HCEC 1CT (cell line): Measurements from ENCODE around the gene CFAP54.
A peak's percentile ranks its signal among the peaks of the same experiment; 100 is the strongest.

Experiments used
- DNase-seq: peaks from one replicate; pipeline ENCODE4 v3.0.0-alpha.2; 2017

CFAP54 gene

DNA sequence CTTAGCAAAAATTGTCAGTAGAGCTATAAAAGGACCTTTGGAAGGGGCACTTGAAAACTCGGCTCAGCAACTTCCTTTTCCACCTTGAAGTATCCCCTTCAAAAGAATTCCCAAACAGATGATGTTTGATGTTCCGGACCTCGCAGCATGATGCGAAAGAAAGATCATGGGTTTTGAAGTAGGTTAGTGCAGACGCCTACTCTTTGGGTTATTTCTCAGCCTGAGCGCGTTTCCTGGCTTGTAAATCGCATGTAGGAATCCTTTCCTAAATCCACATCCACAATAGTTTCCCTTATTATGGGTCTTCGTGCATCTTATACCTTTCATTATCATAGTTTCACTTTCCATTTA lies 417.1 kb downstream of the CFAP54 start:
- DNase-seq: no peak

DNA sequence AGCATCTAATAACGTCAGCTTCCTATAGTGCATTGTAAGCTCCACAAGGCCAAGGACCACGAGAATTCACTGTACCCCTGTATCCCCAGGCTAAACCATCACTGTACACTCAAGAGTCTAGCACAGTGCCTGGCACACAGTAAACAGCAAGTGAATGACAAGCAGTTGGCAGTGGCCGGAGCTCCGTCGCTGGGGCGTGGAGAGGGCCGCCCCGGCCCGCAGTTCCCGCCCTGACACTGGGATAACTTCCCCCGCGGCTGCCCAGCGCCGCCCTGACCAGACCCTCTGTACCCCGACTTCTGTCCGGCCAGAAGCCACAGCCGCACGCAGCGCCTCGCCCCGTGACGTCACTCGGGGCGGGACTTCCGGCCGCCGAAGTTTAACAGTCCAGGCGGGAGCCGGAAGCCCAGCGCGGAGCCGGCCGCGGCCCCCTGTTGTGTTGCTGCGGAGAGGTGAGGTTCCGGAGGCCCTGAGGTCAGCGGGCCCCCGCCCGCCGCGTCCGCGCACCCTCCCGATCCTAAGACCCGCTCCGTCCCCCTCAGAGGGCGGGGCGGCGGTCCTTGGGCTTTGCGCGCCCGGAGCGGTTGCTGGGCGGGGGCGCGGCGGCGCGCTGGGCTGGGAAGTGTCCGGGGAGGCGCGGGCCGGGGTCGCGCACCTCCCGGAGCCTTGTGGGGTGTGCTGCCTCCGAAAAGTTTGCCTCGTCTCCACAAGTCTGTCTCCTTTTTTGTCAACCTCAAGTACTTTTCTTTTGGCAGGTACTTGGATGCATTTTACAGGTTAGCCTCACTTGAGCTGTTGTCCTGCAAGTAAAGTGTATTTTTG lies 417.7 kb downstream of the CFAP54 start, which contains the start of gene NEDD1:
TSS of gene NEDD1 (plus strand) at position 409 of the 822 bp plus-strand sequence. CDS start 2,503 bp downstream, outside the sequence.
- DNase-seq: peak; percentile 78

GRCh38 chr12:96907671-96908422 lies 418.5 kb downstream of the CFAP54 start:
- peak; percentile 15 for DNase-seq

- no peak for DNase-seq
Measured at GRCh38 chr12:96908423-96908675, 419.0 kb downstream of the CFAP54 start.

- DNase-seq: no peak
Measured at GRCh38 chr12:96912261-96912660, 422.9 kb downstream of the CFAP54 start.

- no peak for DNase-seq
Measured at GRCh38 chr12:96912943-96913342, 423.6 kb downstream of the CFAP54 start.

GRCh38 chr12:96919510-96920210 lies 430.3 kb downstream of the CFAP54 start:
- DNase-seq: no peak
